ENCODE data around the gene IRX3.

IRX3 gene

GRCh38 chr16:54288030-54288834 lies 1.6 kb upstream of the IRX3 start:
- Mint-ChIP-seq H3K36me3 (ENCODE audit: insufficient read depth) (peaks cover 2% of the 10 kb centered on the region), H3K4me1 (peaks cover 23% of the 10 kb centered on the region), H3K4me3 (no peak overlapping the region), H3K9me3 (no peaks in the 10 kb centered on the region), H3K27me3 (peaks cover 90% of the 10 kb centered on the region), H3K27ac (ENCODE audit: low read depth) (no peak overlapping the region)
- no peak for ATAC-seq (replicated peaks; ENCODE audit: extremely low read depth, poor library complexity, severe bottlenecking)
- DNase-seq (ENCODE audit: low spot score in 2 of 2), result no peak

- peaks cover 2% of the 10 kb centered on the region for H3K36me3 Mint-ChIP-seq (ENCODE audit: insufficient read depth)
- H3K4me3 Mint-ChIP-seq, result no peak overlapping the region
- ATAC-seq (replicated peaks; ENCODE audit: extremely low read depth, poor library complexity, severe bottlenecking) (no peak), DNase-seq (ENCODE audit: low spot score in 2 of 2) (no peak)
- H3K9me3 Mint-ChIP-seq, result no peaks in the 10 kb centered on the region
- H3K27me3 Mint-ChIP-seq, result peaks cover 90% of the 10 kb centered on the region
- H3K27ac Mint-ChIP-seq (ENCODE audit: low read depth), result no peak overlapping the region
- peaks cover 27% of the 10 kb centered on the region for H3K4me1 Mint-ChIP-seq
Measured at GRCh38 chr16:54287131-54288029, 793 bp upstream of the IRX3 start.

- DNase-seq (ENCODE audit: low spot score in 2 of 2) (no peak), ATAC-seq (replicated peaks; ENCODE audit: extremely low read depth, poor library complexity, severe bottlenecking) (no peak)
- Mint-ChIP-seq H3K4me3 (peak overlapping the region; percentile 64), H3K4me1 (peaks cover 27% of the 10 kb centered on the region), H3K9me3 (no peaks in the 10 kb centered on the region), H3K27me3 (peaks cover 90% of the 10 kb centered on the region), H3K27ac (ENCODE audit: low read depth) (no peak overlapping the region), H3K36me3 (ENCODE audit: insufficient read depth) (peaks cover 2% of the 10 kb centered on the region)
Measured at GRCh38 chr16:54286090-54286365, 559 bp downstream of the IRX3 start.

- H3K4me3 Mint-ChIP-seq, result peak overlapping the region; percentile 34
- no peaks in the 10 kb centered on the region for H3K9me3 Mint-ChIP-seq
- peaks cover 90% of the 10 kb centered on the region for H3K27me3 Mint-ChIP-seq
- H3K4me1 Mint-ChIP-seq, result peaks cover 27% of the 10 kb centered on the region
- DNase-seq (ENCODE audit: low spot score in 2 of 2), result no peak
- no peak for ATAC-seq (replicated peaks; ENCODE audit: extremely low read depth, poor library complexity, severe bottlenecking)
- H3K36me3 Mint-ChIP-seq (ENCODE audit: insufficient read depth), result peaks cover 2% of the 10 kb centered on the region
- H3K27ac Mint-ChIP-seq (ENCODE audit: low read depth), result no peak overlapping the region
Measured at GRCh38 chr16:54285414-54286089, 1.0 kb downstream of the IRX3 start.

GRCh38 chr16:54284931-54285413 lies 1.6 kb downstream of the IRX3 start:
- peak overlapping the region; percentile 34 for H3K4me3 Mint-ChIP-seq
- no peaks in the 10 kb centered on the region for H3K9me3 Mint-ChIP-seq
- H3K4me1 Mint-ChIP-seq, result peaks cover 27% of the 10 kb centered on the region
- peaks cover 90% of the 10 kb centered on the region for H3K27me3 Mint-ChIP-seq
- ATAC-seq (replicated peaks; ENCODE audit: extremely low read depth, poor library complexity, severe bottlenecking), result no peak
- no peak for DNase-seq (ENCODE audit: low spot score in 2 of 2)
- H3K27ac Mint-ChIP-seq (ENCODE audit: low read depth), result no peak overlapping the region
- H3K36me3 Mint-ChIP-seq (ENCODE audit: insufficient read depth), result peaks cover 2% of the 10 kb centered on the region

GRCh38 chr16:54284319-54284930 lies 2.2 kb downstream of the IRX3 start:
- ATAC-seq (replicated peaks; ENCODE audit: extremely low read depth, poor library complexity, severe bottlenecking) (no peak), DNase-seq (ENCODE audit: low spot score in 2 of 2) (no peak)
- Mint-ChIP-seq H3K9me3 (no peaks in the 10 kb centered on the region), H3K27ac (ENCODE audit: low read depth) (no peak overlapping the region), H3K4me1 (peaks cover 23% of the 10 kb centered on the region), H3K4me3 (no peak overlapping the region), H3K36me3 (ENCODE audit: insufficient read depth) (peaks cover 2% of the 10 kb centered on the region), H3K27me3 (peaks cover 90% of the 10 kb centered on the region)

- Mint-ChIP-seq H3K4me3 (no peak overlapping the region), H3K27me3 (peaks cover 86% of the 10 kb centered on the region), H3K4me1 (peaks cover 23% of the 10 kb centered on the region), H3K27ac (ENCODE audit: low read depth) (no peak overlapping the region), H3K9me3 (no peaks in the 10 kb centered on the region), H3K36me3 (ENCODE audit: insufficient read depth) (peaks cover 2% of the 10 kb centered on the region)
- ATAC-seq (replicated peaks; ENCODE audit: extremely low read depth, poor library complexity, severe bottlenecking), result no peak
- no peak for DNase-seq (ENCODE audit: low spot score in 2 of 2)
Measured at GRCh38 chr16:54283725-54284318, 2.8 kb downstream of the IRX3 start.

GRCh38 chr16:54282928-54283724 lies 3.5 kb downstream of the IRX3 start:
- Mint-ChIP-seq H3K27ac (ENCODE audit: low read depth) (no peak overlapping the region), H3K27me3 (peaks cover 86% of the 10 kb centered on the region), H3K4me1 (peaks cover 23% of the 10 kb centered on the region), H3K4me3 (no peak overlapping the region), H3K36me3 (ENCODE audit: insufficient read depth) (peaks cover 2% of the 10 kb centered on the region), H3K9me3 (no peaks in the 10 kb centered on the region)
- ATAC-seq (replicated peaks; ENCODE audit: extremely low read depth, poor library complexity, severe bottlenecking), result no peak
- no peak for DNase-seq (ENCODE audit: low spot score in 2 of 2)

GRCh38 chr16:54282202-54282927 lies 4.2 kb downstream of the IRX3 start:
- Mint-ChIP-seq H3K4me3 (no peak overlapping the region), H3K36me3 (ENCODE audit: insufficient read depth) (peaks cover 2% of the 10 kb centered on the region)
- DNase-seq (ENCODE audit: low spot score in 2 of 2), result no peak

GRCh38 chr16:54281535-54282201 lies 4.9 kb downstream of the IRX3 start:
- DNase-seq (ENCODE audit: low spot score in 2 of 2), result no peak
- Mint-ChIP-seq H3K4me1 (peaks cover 22% of the 10 kb centered on the region), H3K9me3 (no peaks in the 10 kb centered on the region), H3K27ac (ENCODE audit: low read depth) (no peak overlapping the region), H3K27me3 (peaks cover 76% of the 10 kb centered on the region), H3K36me3 (ENCODE audit: insufficient read depth) (peaks cover 2% of the 10 kb centered on the region), H3K4me3 (no peak overlapping the region)
- ATAC-seq (replicated peaks; ENCODE audit: extremely low read depth, poor library complexity, severe bottlenecking), result no peak

More at GRCh38 chr16:54282202-54282927, 4.2 kb downstream of the IRX3 start:
- Mint-ChIP-seq H3K4me1 (peaks cover 23% of the 10 kb centered on the region), H3K9me3 (no peaks in the 10 kb centered on the region), H3K27me3 (peaks cover 83% of the 10 kb centered on the region), H3K27ac (ENCODE audit: low read depth) (no peak overlapping the region)
- ATAC-seq (replicated peaks; ENCODE audit: extremely low read depth, poor library complexity, severe bottlenecking), result no peak
